T-helper 2 cell treated with Interferon-gamma antibody and Interleukin-4, amounts not matched to agents 100 ng/mL and 5 ng/mL, for 36 hours (primary cell): ENCODE data around the gene BUB1B. TPM values are rescaled to one million over a fixed set of nuclear protein-coding genes. Genes with fewer than 3 reads are reported as not detected.
"Not testable (repeated sequence)": the region's sequence is repeated elsewhere in the genome, so short reads cannot be mapped to it uniquely, and the experiment has no call there.

Experiments used
- intact Hi-C: fragments of 100-400 bp; cut with micrococcal nuclease; formaldehyde crosslinking; loops from one replicate; pipeline ENCODE4 v1.15.1; 2023
- total RNA-seq: library from RNA; stranded (reverse); gene quantifications from 2 replicates; pipeline ENCODE4 v1.2.3, GENCODE V29; 2022

BUB1B gene, protein sequence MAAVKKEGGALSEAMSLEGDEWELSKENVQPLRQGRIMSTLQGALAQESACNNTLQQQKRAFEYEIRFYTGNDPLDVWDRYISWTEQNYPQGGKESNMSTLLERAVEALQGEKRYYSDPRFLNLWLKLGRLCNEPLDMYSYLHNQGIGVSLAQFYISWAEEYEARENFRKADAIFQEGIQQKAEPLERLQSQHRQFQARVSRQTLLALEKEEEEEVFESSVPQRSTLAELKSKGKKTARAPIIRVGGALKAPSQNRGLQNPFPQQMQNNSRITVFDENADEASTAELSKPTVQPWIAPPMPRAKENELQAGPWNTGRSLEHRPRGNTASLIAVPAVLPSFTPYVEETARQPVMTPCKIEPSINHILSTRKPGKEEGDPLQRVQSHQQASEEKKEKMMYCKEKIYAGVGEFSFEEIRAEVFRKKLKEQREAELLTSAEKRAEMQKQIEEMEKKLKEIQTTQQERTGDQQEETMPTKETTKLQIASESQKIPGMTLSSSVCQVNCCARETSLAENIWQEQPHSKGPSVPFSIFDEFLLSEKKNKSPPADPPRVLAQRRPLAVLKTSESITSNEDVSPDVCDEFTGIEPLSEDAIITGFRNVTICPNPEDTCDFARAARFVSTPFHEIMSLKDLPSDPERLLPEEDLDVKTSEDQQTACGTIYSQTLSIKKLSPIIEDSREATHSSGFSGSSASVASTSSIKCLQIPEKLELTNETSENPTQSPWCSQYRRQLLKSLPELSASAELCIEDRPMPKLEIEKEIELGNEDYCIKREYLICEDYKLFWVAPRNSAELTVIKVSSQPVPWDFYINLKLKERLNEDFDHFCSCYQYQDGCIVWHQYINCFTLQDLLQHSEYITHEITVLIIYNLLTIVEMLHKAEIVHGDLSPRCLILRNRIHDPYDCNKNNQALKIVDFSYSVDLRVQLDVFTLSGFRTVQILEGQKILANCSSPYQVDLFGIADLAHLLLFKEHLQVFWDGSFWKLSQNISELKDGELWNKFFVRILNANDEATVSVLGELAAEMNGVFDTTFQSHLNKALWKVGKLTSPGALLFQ
- 74.6 and 86.8 TPM in 2 replicates for total RNA-seq

DNA sequence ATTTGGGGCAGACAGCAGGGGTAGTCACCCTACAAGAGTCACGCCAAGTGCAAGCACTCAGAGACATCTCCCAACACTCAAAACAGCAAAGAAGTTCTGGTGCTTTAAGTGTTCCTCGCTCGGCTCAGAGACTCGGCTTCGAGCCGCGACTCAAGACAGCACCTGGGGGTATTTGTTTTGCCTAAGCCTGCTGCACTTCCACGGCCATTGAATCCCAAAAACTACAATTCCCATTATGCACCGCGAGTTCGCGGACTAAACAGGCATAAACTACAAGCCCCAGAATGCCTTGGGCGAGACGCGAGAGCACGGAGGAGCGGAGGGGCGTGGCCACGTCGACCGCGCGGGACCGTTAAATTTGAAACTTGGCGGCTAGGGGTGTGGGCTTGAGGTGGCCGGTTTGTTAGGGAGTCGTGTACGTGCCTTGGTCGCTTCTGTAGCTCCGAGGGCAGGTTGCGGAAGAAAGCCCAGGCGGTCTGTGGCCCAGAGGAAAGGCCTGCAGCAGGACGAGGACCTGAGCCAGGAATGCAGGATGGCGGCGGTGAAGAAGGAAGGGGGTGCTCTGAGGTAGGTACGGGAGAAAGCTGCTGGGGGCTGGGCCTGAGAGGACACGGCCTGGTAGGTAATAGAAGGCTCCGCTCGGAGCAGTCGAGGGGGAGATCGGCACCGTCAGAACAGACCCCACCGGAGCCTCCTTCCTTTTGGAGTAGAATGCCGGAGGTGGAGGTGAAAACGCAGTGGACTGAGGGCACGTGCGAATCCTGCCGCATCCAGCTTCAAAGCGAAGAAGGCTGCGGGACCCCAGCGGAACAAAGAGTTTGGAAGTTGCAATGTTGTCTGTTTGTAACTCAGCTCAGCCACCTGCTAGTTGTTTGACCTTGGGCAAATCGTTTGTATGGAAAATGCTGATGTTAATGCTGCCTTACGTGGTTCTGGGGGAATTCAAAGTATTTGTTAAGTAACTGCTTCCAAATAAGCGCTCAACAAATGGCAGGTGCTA is at the start of gene BUB1B:
Gene BUB1B (plus strand): TSS at position 381 of the 1,000 bp plus-strand sequence. CDS start 152 bp downstream, at position 533.
- intact Hi-C loops: loop anchor here (1.0 to 2.0 kb wide), 5 partner anchors 52 to 378 kb away; partner anchors contain the start of genes FSIP1, KNSTRN and SRP14

DNA sequence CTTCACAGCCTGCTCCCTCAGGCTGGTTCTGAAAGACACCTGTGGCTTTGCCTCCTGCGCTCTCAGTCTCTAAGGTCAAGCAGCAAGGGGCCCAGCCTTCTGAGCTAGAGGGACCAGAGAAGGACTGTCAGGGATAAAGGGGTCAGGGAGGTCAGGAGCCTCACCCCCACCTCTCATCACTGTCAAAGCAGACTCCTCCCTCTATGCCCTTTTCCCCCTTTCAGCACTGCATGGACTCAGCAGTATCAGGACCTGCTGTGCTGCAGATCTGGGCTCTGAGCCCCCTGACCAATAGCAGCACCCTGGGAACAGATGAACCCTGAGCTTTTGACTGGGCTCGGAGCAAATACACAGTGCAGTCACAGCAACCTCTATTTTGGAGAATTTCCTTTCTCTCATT is 49.0 kb upstream of the BUB1B start:
- intact Hi-C loops: no loop called here

DNA sequence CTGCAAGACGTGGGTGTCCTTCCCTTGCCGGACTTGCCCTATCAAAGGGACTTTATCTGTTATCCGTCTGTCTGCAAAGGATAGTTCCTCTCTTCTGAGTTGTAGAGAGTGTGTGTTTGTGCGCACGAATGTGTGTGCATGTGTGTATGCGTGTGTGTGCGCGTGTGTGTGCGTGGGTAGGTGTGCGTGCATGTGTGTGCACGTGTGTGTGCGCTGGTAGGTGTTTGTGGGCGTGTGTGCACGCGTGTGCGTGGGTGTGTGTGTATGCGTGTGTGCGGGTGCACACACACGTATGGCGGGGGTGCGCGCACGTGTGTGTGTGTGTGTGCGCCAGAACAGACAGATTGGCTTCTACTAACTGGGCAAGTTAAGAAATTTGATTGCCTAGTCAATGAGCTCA is 48.1 kb upstream of the BUB1B start:
- intact Hi-C loops: no loop called here

DNA sequence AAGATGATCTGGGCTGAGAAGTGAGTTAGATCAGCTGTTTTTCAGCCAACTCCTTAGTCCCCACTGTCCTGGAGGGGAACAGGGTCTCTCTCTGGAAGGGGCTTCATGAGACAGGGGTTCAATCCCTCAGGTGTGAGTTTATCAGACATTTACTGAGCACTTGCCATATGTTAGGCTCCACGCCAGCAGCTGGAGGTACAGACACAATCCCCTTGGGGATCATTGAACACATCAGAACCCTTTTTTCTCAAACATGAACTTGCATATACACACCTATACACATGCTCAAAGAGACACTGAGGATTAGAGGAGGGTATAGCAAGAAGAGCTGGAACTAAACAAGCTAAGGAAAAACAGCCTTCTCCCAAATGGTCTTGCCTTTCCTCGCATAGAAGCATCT is 46.7 kb upstream of the BUB1B start:
- intact Hi-C loops: no loop called here

DNA sequence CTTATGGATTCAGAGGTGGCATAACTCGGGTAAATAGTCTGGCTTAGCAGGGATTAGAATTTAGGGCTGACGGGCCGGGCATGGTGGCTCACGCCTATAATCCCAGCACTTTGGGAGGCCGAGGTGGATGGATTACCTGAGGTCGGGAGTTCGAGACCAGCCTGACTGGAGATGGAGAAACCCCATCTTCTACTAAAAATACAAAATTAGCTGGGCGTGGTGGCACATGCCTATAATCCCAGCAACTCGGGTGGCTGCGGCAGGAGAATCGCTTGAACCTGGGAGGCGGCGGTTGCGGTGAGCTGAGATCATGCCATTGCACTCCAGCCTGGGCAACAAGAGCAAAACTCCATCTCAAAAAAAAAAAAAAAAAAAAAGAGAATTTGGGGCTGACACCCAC is 45.8 kb upstream of the BUB1B start:
- intact Hi-C loops: not testable (repeated sequence)

DNA sequence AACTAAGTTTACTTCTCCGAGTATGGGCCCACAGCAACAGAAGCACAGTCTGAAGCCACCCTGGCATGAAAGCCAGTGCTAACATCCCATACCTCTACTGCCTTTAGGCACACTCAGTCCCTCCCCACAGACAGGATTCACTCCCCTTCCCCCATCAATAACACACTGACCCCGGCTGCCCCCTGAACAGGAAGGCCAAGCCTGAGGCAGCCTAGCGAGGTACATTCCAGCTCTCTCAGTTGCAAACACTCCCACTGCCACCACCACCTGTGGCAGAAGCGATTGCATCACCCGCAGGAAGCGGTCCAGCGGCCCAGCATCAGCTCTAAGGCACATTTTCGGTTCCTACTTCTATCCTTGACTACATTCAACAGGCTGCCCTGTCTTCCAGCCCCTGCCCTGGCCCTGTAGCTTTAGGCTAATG is 45.2 kb upstream of the BUB1B start:
- intact Hi-C loops: no loop called here

DNA sequence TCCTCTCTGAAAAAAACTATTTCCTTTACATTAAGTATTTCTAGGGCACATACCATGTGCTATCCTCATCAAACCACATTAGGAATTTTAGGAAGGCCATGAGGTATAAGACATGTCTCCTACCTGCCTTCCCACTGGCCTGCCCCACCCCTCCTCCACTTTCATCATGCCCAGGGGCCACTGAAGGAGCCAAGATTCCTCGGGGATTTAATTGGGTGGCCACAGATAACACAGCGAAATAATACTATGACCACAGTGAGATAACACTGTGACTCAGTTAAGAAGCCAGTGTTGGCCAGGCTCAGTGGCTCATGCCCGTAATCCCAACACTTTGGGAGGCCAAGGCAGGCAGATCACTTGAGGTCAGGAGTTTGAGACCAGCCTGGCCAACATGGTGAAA is 42.4 kb upstream of the BUB1B start:
- intact Hi-C loops: no loop called here

DNA sequence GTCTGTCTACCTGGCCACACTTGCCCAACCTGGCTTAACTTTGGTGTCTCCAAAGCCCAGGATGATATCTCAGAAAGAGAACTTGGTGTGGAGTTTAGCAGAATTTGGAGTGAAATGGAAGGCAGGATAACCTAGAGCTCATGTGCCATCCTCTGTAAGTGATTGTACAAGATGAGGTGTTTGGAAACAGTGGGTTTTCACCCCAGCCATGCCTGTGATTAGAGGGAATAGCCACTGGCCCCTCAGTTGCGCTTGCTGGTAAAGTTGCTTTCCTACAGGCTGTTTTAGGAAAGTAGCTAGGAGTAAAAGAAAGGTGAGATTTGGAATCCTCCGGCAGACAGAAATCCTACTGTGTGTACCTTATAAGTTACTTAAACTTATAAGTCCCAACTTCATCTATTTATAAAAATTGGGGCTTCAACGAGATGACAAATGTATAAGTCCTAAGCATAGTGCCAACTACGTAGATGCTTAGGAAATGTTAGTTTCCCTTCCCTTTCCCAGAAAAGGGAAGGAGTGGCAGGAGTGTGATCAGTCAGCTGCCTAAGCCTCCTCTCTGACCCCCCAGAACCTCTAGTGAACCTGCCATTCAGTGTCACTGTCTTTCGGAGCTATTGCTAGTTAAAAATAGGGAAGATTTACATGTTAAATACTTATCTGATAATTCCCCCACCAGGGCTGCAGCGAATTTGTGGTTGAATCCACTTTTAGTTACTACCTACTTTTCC is 38.8 kb upstream of the BUB1B start:
- intact Hi-C loops: no loop called here

DNA sequence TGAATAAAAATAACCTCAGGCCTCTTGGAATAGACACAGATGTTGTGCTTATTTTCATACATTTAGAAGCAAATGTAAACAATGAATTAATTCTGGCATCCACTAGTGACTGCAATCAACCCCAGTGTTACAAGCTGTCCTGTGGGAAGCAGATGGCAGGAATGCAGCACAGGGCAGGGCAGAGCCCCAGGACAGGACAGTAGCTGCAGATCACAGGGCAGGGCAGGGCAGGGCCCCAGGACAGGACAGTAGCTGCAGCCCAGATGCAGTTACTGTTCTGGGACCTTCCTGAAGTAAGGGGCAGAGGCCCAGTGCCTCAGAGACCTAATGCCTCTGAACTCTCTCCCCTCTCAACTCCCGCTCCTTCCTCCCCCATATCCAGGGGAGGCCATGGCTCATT is 37.9 kb upstream of the BUB1B start:
- intact Hi-C loops: not testable (repeated sequence)

DNA sequence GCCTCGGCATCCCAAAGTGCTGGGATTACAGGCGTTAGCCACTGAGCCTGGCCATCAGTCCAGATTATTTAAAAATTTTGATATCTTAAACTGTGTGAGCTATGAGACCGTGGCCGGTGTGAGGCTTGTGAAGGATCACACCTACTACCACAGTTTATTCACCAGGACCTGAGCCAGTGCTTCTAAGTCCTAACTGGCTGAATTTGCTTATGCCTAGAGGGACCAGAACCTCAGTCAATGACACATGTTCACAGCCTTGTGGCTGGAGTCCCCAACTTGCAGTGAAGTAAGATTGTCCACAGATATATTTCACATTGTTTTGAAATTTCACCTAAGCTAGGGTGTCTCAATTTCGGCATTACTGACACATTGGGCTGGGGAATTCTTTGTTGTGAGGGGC is 37.0 kb upstream of the BUB1B start:
- intact Hi-C loops: not testable (repeated sequence)

DNA sequence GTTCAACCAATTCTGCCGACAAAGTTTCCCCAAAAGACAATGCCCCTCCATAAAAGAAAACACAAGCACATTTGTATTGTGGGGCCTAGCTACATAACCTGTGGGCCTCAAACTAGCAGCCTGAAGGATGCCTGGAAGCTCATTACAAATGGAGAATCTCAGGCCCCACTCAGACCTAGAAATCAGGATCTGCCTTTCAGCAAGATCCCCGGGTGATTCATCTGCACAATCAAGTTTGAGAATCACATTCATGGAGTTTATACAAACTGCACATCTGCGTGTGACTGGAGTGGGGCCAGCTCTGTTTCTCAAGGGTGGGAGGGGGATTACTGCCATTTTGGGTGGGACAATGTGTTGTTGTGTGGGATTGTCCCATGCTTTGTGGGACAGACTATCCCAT is 36.5 kb upstream of the BUB1B start:
- intact Hi-C loops: not testable (repeated sequence)

DNA sequence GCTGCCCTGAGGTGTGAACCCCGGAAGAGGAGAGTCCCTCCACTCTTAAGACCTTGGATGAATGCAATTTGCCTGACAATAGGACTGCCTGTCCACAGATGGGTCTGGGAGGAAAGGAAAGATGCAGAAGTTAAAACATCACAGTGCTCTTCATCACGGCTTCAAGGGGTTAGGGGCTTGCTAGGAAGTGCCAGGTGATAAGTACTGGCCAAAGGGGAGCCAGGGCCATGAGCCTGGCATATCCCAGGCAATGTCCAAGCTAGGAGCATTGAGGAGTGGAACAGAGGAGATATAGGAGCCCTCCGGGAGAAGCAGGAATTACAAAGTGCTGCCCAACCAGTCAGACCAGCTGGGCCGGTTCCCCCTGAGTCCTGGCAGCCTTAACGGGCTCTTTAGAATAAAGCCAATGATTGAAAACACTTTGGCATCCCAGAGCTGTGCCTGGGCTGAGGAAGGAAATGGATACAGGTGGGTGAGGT is 36.0 kb upstream of the BUB1B start:
- intact Hi-C loops: not testable (repeated sequence)

DNA sequence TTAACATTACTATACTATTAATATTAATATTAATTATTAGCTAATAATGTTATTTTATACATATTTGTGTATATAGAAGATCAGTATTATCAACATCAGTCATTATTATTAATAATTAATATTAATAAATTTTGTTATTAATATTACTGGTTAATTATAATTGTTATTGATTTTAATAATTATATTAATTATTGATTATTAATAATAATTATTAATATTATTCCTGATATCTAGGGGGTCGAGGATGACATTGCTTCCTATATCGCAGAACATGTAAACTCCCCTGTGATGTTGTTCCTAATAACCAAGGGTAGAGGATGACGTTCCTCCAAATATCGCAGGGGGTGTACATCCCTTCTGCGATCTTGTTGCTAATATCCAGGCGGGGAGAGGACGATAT is 34.9 kb upstream of the BUB1B start:
- intact Hi-C loops: no loop called here

DNA sequence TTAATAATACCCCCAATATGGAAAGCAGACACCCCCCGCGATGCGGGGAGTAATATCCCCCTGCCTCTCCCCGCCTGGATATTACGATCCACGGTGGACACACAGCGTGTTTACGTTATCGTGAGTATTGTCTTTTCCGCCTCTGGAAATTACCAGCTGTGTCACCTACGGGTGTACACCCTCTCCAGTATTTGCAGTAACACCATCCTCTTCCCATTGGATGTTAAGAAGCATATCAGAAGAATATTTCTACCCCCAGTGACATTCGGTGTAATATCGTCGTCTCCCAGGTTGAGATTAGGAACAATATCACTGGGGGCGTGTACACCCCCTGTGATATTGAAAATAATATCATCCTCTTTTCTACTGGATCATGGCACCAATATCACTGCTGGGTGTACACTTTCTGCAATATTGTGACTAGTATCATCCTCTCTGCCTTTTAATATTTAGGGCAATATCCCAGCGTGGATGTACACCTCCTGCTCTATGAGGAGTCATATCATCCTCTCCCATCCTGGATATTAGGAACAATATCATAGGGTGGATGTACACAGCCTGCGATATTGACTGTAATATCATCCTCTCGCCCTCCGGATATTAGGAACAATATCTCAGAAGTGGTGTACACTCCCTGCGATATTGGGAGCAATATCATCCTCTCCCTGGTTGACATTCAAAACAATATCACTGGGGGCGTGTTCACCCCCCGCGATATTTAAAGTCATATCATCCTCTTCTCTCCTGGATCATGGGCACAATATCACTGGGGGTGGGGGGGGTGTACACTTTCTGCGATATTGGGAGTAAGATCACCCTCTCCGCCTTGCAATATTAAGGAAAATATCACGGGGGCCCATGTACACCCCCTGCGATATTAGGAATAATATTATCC is 31.9 kb upstream of the BUB1B start:
- intact Hi-C loops: no loop called here

DNA sequence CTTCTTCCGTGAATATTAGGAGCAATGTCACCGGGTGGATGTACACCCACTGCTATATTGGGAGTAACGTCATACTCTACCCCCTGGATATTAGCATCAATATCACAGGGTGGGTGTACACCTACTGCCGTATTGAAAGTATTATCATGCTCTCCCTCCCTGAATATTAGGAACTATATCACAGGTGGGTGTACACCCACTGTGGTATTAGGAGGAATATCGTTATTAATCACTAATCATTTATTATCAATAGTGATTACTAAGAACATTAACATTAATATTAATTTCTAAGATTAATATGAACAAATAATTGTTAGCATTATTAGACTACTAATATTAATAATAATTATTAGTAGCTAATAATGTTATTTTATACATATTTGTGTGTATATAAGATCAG is 30.8 kb upstream of the BUB1B start:
- intact Hi-C loops: no loop called here

DNA sequence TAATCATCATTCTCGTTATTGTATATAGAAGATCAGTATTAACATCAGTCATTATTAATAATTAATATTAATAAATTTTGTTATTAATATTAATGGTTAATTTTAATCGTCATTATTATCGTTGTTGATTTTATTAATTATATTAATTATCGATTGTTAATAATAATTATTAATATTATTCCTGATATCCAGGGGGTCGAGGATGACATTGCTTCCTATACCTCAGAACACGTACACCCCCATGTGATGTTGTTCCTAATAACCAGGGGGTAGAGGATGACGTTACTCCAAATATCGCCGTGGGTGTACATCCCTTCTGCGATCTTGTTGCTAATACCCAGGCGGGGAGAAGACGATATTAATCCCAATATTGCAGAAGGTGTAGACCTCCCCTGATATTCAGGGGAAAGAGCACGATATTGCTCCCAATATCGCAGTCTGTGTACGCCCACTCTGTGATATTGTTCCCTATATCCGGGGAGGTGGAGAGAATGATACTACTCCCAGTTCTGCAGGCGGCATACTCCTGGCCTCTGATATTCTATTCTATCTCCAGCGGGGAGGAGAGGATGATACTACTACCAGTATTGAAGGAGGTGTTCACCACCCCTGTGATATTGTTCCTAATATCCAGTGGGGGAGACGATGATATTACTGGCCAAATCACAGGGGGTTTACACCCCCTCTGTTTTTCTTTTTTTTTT is 29.9 kb upstream of the BUB1B start:
- intact Hi-C loops: no loop called here

DNA sequence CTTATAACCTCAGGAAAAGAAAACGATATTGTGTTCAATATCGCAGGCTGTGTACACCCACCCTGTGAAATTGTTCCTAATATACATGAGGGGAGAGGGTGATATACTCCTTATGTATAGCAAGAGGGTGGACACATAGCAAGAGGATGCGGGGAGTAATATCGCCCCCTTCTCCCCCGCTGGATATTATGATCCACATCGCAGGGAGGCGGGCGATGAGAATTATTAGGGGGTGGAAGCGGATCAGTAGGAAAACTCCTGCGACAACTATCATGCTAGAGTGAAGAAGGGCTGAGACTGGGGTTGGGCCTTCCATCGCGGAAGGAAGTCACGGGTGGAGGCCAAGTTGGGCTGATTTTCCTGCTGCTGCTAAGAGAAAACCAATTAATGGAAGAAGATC is 27.3 kb upstream of the BUB1B start:
- intact Hi-C loops: no loop called here

DNA sequence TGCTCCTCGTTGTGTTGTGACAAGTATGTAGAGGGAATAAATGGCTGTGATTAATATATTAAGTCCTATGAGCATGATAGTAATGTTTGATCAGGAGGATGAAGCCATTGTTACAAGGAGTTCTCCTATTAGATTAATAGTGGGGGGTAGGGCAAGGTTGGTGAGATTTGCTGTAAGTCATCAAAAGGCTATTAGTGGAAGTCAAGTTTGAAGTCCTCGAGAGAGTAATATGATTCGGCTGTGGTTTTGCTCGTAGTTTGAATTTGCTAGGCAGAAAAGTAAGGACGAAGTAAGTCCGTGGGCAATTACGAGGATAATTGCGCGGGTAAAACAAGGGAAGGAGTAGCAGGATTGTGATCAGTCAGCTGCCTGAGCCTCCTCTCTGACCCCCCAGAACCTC is 26.0 kb upstream of the BUB1B start:
- intact Hi-C loops: no loop called here
